Peyer's patch (tissue), 4 donors: Measurements from ENCODE around the gene ONECUT3. TPM values are rescaled to one million over a fixed set of nuclear protein-coding genes. Genes with fewer than 3 reads are reported as not detected.

Experiments used
- DNase-seq, 3 donors: peaks; one replicate each; pipeline ENCODE4 v3.0.0-alpha.2; 2017 to 2019
- H3K27ac ChIP-seq, 4 donors: fragments of 200-600 bp; sonication (generic); one replicate each; pipeline ENCODE4 v1.5.1; 2016 to 2019
- H3K27me3 ChIP-seq, 2 donors: fragments of 200-600 bp; sonication (generic); one replicate each; pipeline ENCODE4 v1.5.1; 2019
- H3K36me3 ChIP-seq, 3 donors: fragments of 200-600 bp; sonication (generic); one replicate each; pipeline ENCODE4 v1.5.1; 2016 to 2019
- H3K4me1 ChIP-seq, 4 donors: fragments of 200-600 bp; sonication (generic); one replicate each; pipeline ENCODE4 v1.5.1; 2016 to 2019
- H3K4me3 ChIP-seq, 4 donors: fragments of 200-600 bp; sonication (generic); 1 replicate in 3 of 4; 2 replicates in 1 of 4; pipeline ENCODE4 v1.5.1; 2016 to 2019; ENCODE audit warnings: mild to moderate bottlenecking in 1 of 4
- H3K9me3 ChIP-seq, 4 donors: fragments of 200-600 bp; sonication (generic); one replicate each; pipeline ENCODE4 v1.5.1; 2016 to 2019; ENCODE audit warnings: mild to moderate bottlenecking in 1 of 4
- POLR2A ChIP-seq, 2 donors: fragments of 450-650 bp; IDR thresholded peaks; one replicate each; pipeline ENCODE4 v1.5.1; 2017; ENCODE audit warnings: antibody characterized with exemption in 2 of 2, mild to moderate bottlenecking in 2 of 2, moderate library complexity in 2 of 2
- total RNA-seq, 4 donors: library from RNA; depleted of rRNA; stranded (reverse); fragments of >200 nt; gene quantifications; one replicate each; pipeline ENCODE4 v1.1.0, GENCODE V29; 2016
- TF ChIP-seq, protein P1 (sequence below), 6 experiments: fragments of 450-650 bp in 4 of 6; fragments of 200-600 bp in 2 of 6; sonication (generic) in 1 of 6; IDR thresholded peaks; one replicate each; pipeline ENCODE4 v1.5.1; 2017 to 2019; ENCODE audit warnings: antibody characterized with exemption in 6 of 6, mild to moderate bottlenecking in 3 of 6, moderate library complexity in 1 of 6

ONECUT3 gene
- total RNA-seq, 4 donors from 2014 or later, result 0.27 to 0.28 TPM; not detected in 2

DNA sequence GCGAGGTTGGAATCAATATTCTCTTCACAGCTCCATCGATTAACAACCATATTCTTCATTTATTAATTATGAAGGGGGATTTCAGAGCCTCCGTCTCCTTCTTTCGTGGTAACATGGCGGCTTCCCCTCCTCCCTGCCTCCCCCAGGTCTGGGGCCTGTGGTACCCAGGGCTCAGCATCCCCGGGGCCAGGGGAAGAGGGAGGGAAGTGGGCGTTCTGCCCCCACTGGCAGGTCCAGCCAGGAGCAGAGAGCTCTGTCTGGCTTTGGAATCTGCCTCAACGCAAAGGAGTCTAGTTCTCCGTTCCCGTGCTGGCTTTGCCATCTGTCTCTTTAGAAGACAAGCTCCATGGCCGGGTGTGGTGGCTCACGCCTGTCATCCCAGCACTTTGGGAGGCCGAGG lies 37.8 kb upstream of the ONECUT3 start:
- H3K9me3 ChIP-seq, result no peaks in the 10 kb centered on the region
- H3K27me3 ChIP-seq, result peaks cover 0 to 8% of the 10 kb centered on the region in 2 donors
- no peaks in the 10 kb centered on the region for H3K36me3 ChIP-seq
- TF ChIP-seq POLR2A (IDR thresholded peaks at IDR 0.05), result no peak
- TF ChIP-seq, protein P1, sequence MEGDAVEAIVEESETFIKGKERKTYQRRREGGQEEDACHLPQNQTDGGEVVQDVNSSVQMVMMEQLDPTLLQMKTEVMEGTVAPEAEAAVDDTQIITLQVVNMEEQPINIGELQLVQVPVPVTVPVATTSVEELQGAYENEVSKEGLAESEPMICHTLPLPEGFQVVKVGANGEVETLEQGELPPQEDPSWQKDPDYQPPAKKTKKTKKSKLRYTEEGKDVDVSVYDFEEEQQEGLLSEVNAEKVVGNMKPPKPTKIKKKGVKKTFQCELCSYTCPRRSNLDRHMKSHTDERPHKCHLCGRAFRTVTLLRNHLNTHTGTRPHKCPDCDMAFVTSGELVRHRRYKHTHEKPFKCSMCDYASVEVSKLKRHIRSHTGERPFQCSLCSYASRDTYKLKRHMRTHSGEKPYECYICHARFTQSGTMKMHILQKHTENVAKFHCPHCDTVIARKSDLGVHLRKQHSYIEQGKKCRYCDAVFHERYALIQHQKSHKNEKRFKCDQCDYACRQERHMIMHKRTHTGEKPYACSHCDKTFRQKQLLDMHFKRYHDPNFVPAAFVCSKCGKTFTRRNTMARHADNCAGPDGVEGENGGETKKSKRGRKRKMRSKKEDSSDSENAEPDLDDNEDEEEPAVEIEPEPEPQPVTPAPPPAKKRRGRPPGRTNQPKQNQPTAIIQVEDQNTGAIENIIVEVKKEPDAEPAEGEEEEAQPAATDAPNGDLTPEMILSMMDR (IDR thresholded peaks at IDR 0.05), result no peak
- no peak overlapping the region for H3K4me3 ChIP-seq
- no peaks in the 10 kb centered on the region for H3K4me1 ChIP-seq
- DNase-seq, result no peak
- no peak overlapping the region for H3K27ac ChIP-seq

DNA sequence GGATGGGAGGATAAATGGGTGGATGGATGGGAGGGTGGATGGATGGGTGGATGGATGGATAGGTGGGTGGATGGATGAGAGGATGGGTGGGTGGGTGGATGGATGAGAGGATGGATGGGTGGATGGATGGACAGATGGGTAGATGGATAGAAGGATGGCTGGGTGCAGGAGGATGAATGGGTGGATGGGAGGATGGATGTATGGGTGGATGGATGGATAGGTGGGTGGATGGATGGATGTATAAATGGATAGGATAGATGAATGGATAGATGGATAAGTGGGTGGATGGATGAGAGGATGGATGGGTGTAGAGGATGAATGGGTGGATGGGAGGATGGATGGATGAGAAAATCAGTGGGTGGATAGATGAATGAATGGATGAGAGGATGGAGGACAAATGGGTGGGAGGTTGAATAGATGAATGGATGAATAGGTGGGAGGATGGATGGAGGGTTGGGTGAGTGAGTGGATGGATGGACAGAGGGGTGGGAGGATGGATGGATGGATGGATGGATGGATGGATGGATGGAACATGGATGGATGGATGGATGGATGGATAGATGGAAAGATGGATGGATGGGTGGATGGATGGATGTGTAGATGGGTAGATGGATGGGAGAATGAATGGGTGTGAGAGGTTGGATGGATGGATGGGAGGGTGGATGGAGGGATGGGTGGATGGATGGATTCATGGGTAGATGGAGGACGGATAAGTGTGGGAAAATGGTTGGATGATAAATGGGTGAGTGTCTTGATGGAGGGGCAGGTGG lies 35.9 kb upstream of the ONECUT3 start:
- Histone ChIP-seq H3K27me3 (peaks cover 0 to 8% of the 10 kb centered on the region in 2 donors), H3K4me3 (no peak overlapping the region), H3K27ac (no peak overlapping the region), H3K4me1 (no peaks in the 10 kb centered on the region), H3K9me3 (no peaks in the 10 kb centered on the region), H3K36me3 (no peaks in the 10 kb centered on the region)
- TF ChIP-seq POLR2A (IDR thresholded peaks at IDR 0.05), result no peak
- TF ChIP-seq, protein P1 (IDR thresholded peaks at IDR 0.05), result no peak
- DNase-seq, result no peak

DNA sequence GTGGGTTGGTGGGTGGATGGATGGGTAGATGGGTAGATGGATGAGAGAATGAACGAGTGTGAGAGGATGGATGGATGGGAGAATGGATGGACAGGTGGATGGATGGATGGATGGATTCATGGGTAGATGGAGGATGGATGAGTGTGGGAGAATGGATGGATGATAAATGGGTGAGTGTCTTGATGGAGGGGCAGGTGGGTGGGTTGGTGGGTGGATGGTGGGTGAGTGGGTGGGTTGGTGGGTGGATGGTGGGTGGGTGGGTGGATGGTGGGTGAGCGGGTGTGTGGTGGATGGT lies 35.4 kb upstream of the ONECUT3 start:
- Histone ChIP-seq H3K36me3 (no peaks in the 10 kb centered on the region), H3K4me1 (no peaks in the 10 kb centered on the region), H3K4me3 (no peak overlapping the region), H3K27me3 (peaks cover 0 to 8% of the 10 kb centered on the region in 2 donors), H3K9me3 (no peaks in the 10 kb centered on the region), H3K27ac (no peak overlapping the region)
- no peak for TF ChIP-seq POLR2A (IDR thresholded peaks at IDR 0.05)
- TF ChIP-seq, protein P1 (IDR thresholded peaks at IDR 0.05), result no peak
- no peak for DNase-seq

DNA sequence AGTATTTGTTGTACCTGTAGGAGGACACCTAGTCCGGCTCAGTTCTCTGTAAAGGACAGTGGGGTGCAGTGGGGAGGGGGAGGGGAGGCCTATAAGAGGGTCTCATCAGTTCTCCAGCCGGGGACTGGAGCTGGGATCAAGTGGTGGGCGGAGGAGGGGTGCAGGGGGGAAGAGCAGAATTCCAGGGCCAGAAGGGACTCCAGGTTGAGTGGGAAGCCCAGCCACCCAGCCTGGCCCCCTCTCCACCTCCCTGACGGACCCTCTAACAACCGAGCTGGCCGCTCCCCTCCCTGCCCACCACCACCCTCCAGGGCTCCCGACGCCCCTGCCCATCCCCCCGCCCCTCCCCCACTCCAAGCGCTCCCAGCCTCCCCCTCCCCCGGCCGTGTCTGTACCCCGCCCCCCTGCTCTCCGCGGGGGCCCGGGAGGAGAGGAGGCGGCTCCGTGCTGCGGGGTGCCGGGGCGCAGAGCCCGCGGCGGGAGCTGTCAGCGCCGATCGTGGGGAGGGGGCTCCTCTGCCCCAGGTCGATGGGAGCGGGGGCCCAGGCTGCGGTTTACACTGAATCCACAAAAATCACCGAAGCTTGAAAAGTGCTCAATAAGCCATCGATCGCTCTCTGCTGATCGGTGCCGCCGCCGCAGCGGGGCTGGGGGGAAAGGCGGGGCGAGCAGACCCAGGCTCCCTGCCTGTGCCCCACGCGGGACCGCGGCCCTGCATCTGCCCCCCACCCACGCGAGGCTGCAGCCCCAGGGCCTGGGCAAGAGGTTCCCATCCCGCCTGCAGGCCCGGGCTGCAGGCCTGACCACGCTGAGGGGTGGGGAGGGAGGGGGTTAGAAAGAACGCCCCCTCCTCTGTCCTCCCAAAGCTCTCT lies 34.6 kb upstream of the ONECUT3 start:
- Histone ChIP-seq H3K36me3 (no peaks in the 10 kb centered on the region), H3K4me3 (no peak overlapping the region), H3K4me1 (no peaks in the 10 kb centered on the region), H3K27me3 (peaks cover 0 to 8% of the 10 kb centered on the region in 2 donors), H3K27ac (no peak overlapping the region), H3K9me3 (no peaks in the 10 kb centered on the region)
- TF ChIP-seq, protein P1 (IDR thresholded peaks at IDR 0.05), result no peak
- no peak for TF ChIP-seq POLR2A (IDR thresholded peaks at IDR 0.05)
- DNase-seq, result no peak

DNA sequence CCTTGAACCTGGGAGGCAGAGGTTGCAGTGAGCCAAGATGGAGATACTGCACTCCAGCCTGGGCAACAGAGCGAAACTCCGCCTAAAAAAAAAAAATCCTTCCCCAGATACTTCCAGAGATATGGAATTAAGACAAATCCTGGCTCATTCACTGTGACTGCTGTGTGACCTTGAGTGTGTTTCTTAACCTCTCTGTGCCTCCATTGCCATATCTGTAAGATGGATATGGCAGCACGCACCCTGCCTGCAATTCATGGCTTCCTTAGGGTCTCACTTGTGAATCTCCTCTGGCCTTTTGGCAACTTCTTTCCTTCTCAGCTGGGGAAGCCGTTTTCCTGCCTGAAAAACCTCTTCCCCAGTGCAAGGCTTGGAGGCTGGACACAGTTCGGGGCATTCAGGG lies 33.8 kb upstream of the ONECUT3 start:
- TF ChIP-seq POLR2A (IDR thresholded peaks at IDR 0.05), result no peak
- TF ChIP-seq, protein P1 (IDR thresholded peaks at IDR 0.05), result no peak

More for the DNA sequence above, 33.8 kb upstream of the ONECUT3 start:
- H3K9me3 ChIP-seq, result no peaks in the 10 kb centered on the region
- peaks cover 0 to 8% of the 10 kb centered on the region in 2 donors for H3K27me3 ChIP-seq
- DNase-seq, result no peak
- H3K4me3 ChIP-seq, result no peak overlapping the region
- H3K36me3 ChIP-seq, result no peaks in the 10 kb centered on the region
- no peaks in the 10 kb centered on the region for H3K4me1 ChIP-seq
- no peak overlapping the region for H3K27ac ChIP-seq
